WERI-Rb-1 (cell line): ENCODE measurements around the gene PADI6.

Source experiments
- DNase-seq: peaks from one replicate; pipeline ENCODE4 v3.0.0-alpha.2; 2020
- H3K27ac ChIP-seq: fragments of 250-450 bp; sonication (Bioruptor Pico); 2 replicates; pipeline ENCODE4 v1.5.1; 2020; ENCODE audit warnings: mild to moderate bottlenecking, moderate library complexity
- H3K27me3 ChIP-seq: fragments of 250-450 bp; sonication (Bioruptor Pico); 2 replicates; pipeline ENCODE4 v1.5.1; 2021; ENCODE audit warnings: mild to moderate bottlenecking, low read depth, moderate library complexity; ENCODE audit not compliant: insufficient read depth, severe bottlenecking
- H3K36me3 ChIP-seq: fragments of 250-450 bp; sonication (Bioruptor Pico); 2 replicates; pipeline ENCODE4 v1.5.1; 2020; ENCODE audit warnings: mild to moderate bottlenecking, moderate library complexity
- H3K4me3 ChIP-seq: 2 replicates; pipeline ENCODE4 v1.5.1; 2011; ENCODE audit warnings: low read depth, mild to moderate bottlenecking, control low read depth, low read length
- H3K9me3 ChIP-seq: fragments of 250-450 bp; sonication (Bioruptor Pico); 2 replicates; pipeline ENCODE4 v1.5.1; 2021; ENCODE audit warnings: mild to moderate bottlenecking, moderate library complexity; ENCODE audit not compliant: severe bottlenecking
- CTCF ChIP-seq: IDR thresholded peaks from 2 replicates; pipeline ENCODE4 v1.5.1; 2011; ENCODE audit warnings: low read depth, mild to moderate bottlenecking, control low read depth, inconsistent platforms, low read length

PADI6 gene

DNA sequence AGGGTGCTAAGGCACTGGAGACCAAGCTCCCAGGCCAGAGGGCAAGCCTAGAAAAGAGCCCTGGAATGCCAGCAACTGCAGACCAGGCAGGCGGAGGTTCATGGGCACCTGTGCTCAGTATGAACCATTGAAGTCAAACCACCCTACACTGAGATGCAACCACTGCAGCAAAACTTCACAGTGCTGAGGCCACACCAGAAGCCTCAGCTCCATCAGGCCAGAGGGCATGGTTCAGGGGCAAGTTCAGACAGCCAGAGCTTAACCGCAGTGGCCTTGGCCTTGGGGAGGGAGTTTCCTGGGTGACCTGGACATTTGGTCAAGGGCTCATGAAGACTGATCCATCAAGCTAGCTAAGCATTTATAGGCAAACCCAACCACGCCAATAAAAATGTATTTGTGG lies 60.4 kb downstream of the PADI6 start:
- Histone ChIP-seq H3K4me3 (no peak overlapping the region), H3K27ac (no peak overlapping the region), H3K27me3 (no peaks in the 10 kb centered on the region), H3K9me3 (no peaks in the 10 kb centered on the region), H3K36me3 (peaks cover 95% of the 10 kb centered on the region)
- TF ChIP-seq CTCF, result no peak
- DNase-seq, result no peak

GRCh38 chr1:17433261-17433660 lies 61.3 kb downstream of the PADI6 start:
- Histone ChIP-seq H3K27ac (no peak overlapping the region), H3K9me3 (no peaks in the 10 kb centered on the region), H3K36me3 (peaks cover 87% of the 10 kb centered on the region), H3K4me3 (no peak overlapping the region), H3K27me3 (no peaks in the 10 kb centered on the region)
- DNase-seq, result no peak
- TF ChIP-seq CTCF, result no peak

DNA sequence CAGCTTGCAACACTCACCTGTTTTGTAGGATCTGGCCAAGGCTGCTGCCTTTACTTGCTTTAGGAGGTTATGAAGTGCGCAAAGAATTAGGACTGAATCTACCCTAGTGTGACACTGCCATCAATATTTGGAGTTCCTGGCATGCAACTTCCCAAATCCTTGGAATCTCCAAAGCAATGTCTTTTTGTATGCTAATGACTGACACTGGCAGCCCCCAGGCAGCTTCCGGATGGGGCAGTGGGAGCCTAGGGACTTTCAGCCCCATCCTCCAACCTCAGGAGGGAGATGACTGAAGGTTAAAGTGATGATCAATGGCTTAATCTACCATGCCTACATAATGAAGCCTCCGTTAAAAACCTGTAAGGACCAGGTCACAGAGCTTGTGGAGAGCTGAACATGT lies 62.0 kb downstream of the PADI6 start:
- no peak for DNase-seq
- no peak overlapping the region for H3K4me3 ChIP-seq
- no peak for TF ChIP-seq CTCF
- H3K36me3 ChIP-seq, result peaks cover 82% of the 10 kb centered on the region
- H3K27ac ChIP-seq, result no peak overlapping the region
- no peaks in the 10 kb centered on the region for H3K27me3 ChIP-seq
- H3K9me3 ChIP-seq, result no peaks in the 10 kb centered on the region

DNA sequence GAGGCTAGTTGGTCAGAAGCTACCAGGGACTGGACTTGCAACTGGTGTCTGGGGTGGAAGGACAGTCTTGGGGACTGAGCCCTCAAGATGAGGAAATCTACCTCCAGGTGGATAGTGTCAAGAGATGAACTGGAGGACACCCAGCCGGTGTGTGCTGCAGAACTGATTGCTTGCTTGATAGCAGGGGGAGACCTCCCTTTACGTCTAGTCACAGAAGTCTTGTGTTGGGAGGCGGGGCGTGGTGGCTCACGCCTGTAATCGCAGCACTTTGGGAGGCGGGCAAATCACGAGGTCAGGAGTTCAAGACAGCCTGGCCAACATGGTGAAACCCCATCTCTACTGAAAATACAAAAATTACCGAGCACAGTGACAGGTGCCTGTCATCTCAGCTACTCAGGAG lies 62.6 kb downstream of the PADI6 start:
- H3K36me3 ChIP-seq, result peaks cover 76% of the 10 kb centered on the region
- no peaks in the 10 kb centered on the region for H3K27me3 ChIP-seq
- no peaks in the 10 kb centered on the region for H3K9me3 ChIP-seq
- no peak for TF ChIP-seq CTCF
- H3K4me3 ChIP-seq, result no peak overlapping the region
- H3K27ac ChIP-seq, result no peak overlapping the region
- no peak for DNase-seq

DNA sequence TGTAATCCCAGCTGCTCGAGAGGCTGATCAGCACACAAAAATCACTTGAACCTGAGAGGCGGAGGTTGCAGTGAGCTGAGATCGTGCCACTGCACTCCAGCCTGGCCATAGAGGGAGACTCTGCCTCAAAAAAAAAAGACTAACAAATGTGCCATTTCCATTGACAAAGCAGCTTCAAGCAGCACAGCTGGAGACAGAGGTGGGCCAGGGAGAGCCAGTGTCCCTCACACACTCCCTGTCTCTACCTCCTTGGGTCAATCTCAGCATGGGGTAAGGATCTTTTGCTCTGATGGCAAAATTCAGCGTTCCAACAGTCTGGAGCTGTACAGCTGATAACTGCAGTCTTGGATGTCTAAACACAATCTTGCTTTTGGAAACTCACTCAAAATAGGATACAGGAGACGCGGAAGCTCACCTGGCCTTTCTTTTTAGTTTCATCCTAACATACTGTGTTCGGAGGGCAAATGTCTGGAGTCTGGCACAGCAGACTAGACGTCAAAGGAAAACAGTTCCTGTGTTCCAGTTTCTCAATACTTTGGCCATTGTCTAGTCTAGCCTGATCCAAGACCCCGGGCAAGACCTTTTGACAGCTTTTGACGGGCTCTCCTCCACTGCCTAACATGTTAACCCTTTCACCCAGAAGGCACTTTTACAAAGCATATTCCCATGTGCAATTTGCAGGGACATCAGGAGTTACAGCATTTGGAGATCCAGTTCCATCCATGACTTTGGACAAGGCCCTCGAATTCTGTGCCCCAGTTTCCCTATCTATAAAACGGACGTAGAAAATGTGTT lies 64.6 kb downstream of the PADI6 start:
- Histone ChIP-seq H3K4me3 (peak overlapping the region; percentile 69), H3K27ac (peak overlapping the region; percentile 97), H3K27me3 (no peaks in the 10 kb centered on the region), H3K36me3 (peaks cover 62% of the 10 kb centered on the region), H3K9me3 (no peaks in the 10 kb centered on the region)
- DNase-seq, result no peak
- no peak for TF ChIP-seq CTCF

DNA sequence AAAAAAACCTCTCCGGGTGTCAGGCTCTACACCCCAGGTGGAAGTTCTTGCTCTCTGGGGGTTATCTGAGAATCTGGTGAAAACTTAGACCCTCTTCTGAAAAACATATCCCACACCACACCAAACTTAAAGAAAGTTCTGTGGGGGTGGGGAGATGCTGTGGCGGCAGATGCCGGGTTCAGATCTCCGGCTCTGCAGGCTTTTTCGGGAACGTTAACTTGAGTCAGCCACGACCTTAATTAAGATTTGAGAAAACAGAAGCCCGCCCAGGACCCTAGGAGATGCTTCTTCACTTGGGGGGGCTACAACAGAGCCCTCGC lies 65.2 kb downstream of the PADI6 start:
- DNase-seq, result no peak
- Histone ChIP-seq H3K9me3 (no peaks in the 10 kb centered on the region), H3K27me3 (no peaks in the 10 kb centered on the region), H3K4me3 (peak overlapping the region; percentile 69), H3K36me3 (peaks cover 55% of the 10 kb centered on the region), H3K27ac (peak overlapping the region; percentile 97)
- TF ChIP-seq CTCF, result no peak
